Body of pancreas (tissue), 4 donors: ENCODE measurements around the gene APPBP2.

Source experiments
- POLR2A ChIP-seq, 3 donors: fragments of 450-650 bp; IDR thresholded peaks; one replicate each; pipeline ENCODE4 v1.6.1; 2016; ENCODE audit warnings: antibody characterized with exemption in 3 of 3, mild to moderate bottlenecking in 2 of 3
- TF ChIP-seq, protein P1 (sequence below), 7 experiments: fragments of 450-650 bp in 4 of 7; fragments of 200-600 bp in 3 of 7; sonication (generic) in 3 of 7; IDR thresholded peaks; one replicate each; pipeline ENCODE4 v1.5.1; 2016 to 2019; ENCODE audit warnings: antibody characterized with exemption in 7 of 7

DNA sequence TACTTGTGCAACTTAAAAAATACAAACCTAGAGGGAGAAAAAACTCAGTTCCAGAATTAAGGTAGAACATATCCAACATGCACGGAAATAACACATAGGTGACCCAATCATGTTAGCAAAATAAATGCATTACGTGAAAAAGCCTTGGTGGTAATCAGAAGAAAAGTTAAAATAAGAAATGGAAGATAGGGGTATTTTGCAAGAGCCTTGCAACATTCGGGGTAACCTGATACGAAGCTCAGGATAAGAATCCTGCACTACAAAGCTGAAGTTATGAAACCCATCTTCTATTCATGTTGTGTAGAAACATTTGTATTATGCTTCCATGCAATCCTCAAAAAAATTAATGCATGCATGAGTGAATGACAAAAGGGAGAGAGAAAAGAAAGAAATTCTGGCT is 70.7 kb downstream of the APPBP2 start:
- TF ChIP-seq, protein P1, sequence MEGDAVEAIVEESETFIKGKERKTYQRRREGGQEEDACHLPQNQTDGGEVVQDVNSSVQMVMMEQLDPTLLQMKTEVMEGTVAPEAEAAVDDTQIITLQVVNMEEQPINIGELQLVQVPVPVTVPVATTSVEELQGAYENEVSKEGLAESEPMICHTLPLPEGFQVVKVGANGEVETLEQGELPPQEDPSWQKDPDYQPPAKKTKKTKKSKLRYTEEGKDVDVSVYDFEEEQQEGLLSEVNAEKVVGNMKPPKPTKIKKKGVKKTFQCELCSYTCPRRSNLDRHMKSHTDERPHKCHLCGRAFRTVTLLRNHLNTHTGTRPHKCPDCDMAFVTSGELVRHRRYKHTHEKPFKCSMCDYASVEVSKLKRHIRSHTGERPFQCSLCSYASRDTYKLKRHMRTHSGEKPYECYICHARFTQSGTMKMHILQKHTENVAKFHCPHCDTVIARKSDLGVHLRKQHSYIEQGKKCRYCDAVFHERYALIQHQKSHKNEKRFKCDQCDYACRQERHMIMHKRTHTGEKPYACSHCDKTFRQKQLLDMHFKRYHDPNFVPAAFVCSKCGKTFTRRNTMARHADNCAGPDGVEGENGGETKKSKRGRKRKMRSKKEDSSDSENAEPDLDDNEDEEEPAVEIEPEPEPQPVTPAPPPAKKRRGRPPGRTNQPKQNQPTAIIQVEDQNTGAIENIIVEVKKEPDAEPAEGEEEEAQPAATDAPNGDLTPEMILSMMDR (IDR thresholded peaks at IDR 0.05): no peak
- no peak for TF ChIP-seq POLR2A (IDR thresholded peaks at IDR 0.05)
